ENCODE results near the gene MYBPH. TPM values are rescaled to one million over a fixed set of nuclear protein-coding genes. Genes with fewer than 3 reads are reported as not detected.

Gene MYBPH
- total RNA-seq, 1 experiment from 2014 or later, result 25.9 TPM

GRCh38 chr1:203180611-203181330 is 5.1 kb upstream of the MYBPH start:
- intact Hi-C loops (cut with micrococcal nuclease; ENCODE audit: unreplicated experiment), result no loop called here
- H3K27me3 Mint-ChIP-seq (ENCODE audit: insufficient read depth, unreplicated experiment), result no peaks in the 10 kb centered on the region
- H3K4me3 ChIP-seq (ENCODE audit: low read depth, low read length), result no peak overlapping the region
- DNase-seq, result no peak
- H3K4me3 Mint-ChIP-seq (ENCODE audit: unreplicated experiment), result no peak overlapping the region
- H3K36me3 ChIP-seq (ENCODE audit: control insufficient read depth, insufficient read depth, low read length), result no peaks in the 10 kb centered on the region
- peaks cover 60% of the 10 kb centered on the region for H3K4me1 Mint-ChIP-seq (ENCODE audit: low read depth, unreplicated experiment)
- POLR2A ChIA-PET, result no interaction called here
- TF ChIP-seq CTCF (IDR thresholded peaks at IDR 0.05; ENCODE audit: insufficient read depth in 1 of 2, low read depth in 1 of 2, low read length in 1 of 2, severe bottlenecking in 1 of 2, unreplicated experiment in 1 of 2), result no peak
- no peaks in the 10 kb centered on the region for H3K27me3 ChIP-seq (replicated peaks; ENCODE audit: control insufficient read depth, insufficient read depth, low read length)
- no peaks in the 10 kb centered on the region for H3K9me3 ChIP-seq
- H3K4me1 ChIP-seq, result peaks cover 67% of the 10 kb centered on the region
- BruUV-seq (replicated peaks), result no TSS peak
- CTCF ChIA-PET, result interaction anchor here (1.4 kb wide), 1 partner anchor 35 kb away, joined by 5 read pairs; no protein-coding TSS in a partner anchor
- peak overlapping the region; percentile 95 for H3K27ac Mint-ChIP-seq (ENCODE audit: unreplicated experiment)
- no peaks in the 10 kb centered on the region for H3K9me3 Mint-ChIP-seq (ENCODE audit: unreplicated experiment)
- H3K36me3 Mint-ChIP-seq (ENCODE audit: insufficient read depth, unreplicated experiment), result peaks cover 81% of the 10 kb centered on the region

GRCh38 chr1:203179667-203180005 is 4.0 kb upstream of the MYBPH start:
- H3K4me3 Mint-ChIP-seq (ENCODE audit: unreplicated experiment), result no peak overlapping the region
- H3K36me3 Mint-ChIP-seq (ENCODE audit: insufficient read depth, unreplicated experiment), result peaks cover 83% of the 10 kb centered on the region
- DNase-seq, result no peak
- H3K4me1 Mint-ChIP-seq (ENCODE audit: low read depth, unreplicated experiment), result peaks cover 59% of the 10 kb centered on the region
- H3K9me3 Mint-ChIP-seq (ENCODE audit: unreplicated experiment), result no peaks in the 10 kb centered on the region
- BruUV-seq (replicated peaks), result no TSS peak
- Histone ChIP-seq H3K27me3 (replicated peaks; ENCODE audit: control insufficient read depth, insufficient read depth, low read length) (no peaks in the 10 kb centered on the region), H3K4me1 (peaks cover 66% of the 10 kb centered on the region), H3K4me3 (ENCODE audit: low read depth, low read length) (no peak overlapping the region), H3K9me3 (no peaks in the 10 kb centered on the region), H3K36me3 (ENCODE audit: control insufficient read depth, insufficient read depth, low read length) (no peaks in the 10 kb centered on the region)
- no peaks in the 10 kb centered on the region for H3K27me3 Mint-ChIP-seq (ENCODE audit: insufficient read depth, unreplicated experiment)
- TF ChIP-seq CTCF (IDR thresholded peaks at IDR 0.05; ENCODE audit: insufficient read depth in 1 of 2, low read depth in 1 of 2, low read length in 1 of 2, severe bottlenecking in 1 of 2, unreplicated experiment in 1 of 2), result no peak
- ChIA-PET POLR2A (interaction anchor here (1.6 kb wide), 1 partner anchor 8 kb away, joined by 7 read pairs; no protein-coding TSS in a partner anchor), CTCF (interaction anchor here (1.4 kb wide), 2 partner anchors 36 to 62 kb away, joined by 5 to 6 read pairs; no protein-coding TSS in a partner anchor)
- peak overlapping the region; percentile 95 for H3K27ac Mint-ChIP-seq (ENCODE audit: unreplicated experiment)
- intact Hi-C loops (cut with micrococcal nuclease; ENCODE audit: unreplicated experiment), result no loop called here

GRCh38 chr1:203178821-203179666 is 3.4 kb upstream of the MYBPH start:
- CTCF ChIA-PET, result interaction anchor here (0.6 to 1.9 kb wide), 6 partner anchors 9 to 138 kb away, joined by 3 to 10 read pairs (median 6); no protein-coding TSS in a partner anchor
- Histone ChIP-seq H3K9me3 (no peaks in the 10 kb centered on the region), H3K4me3 (ENCODE audit: low read depth, low read length) (no peak overlapping the region), H3K27me3 (replicated peaks; ENCODE audit: control insufficient read depth, insufficient read depth, low read length) (no peaks in the 10 kb centered on the region), H3K4me1 (peaks cover 66% of the 10 kb centered on the region), H3K36me3 (ENCODE audit: control insufficient read depth, insufficient read depth, low read length) (no peaks in the 10 kb centered on the region)
- Mint-ChIP-seq H3K4me1 (ENCODE audit: low read depth, unreplicated experiment) (peaks cover 59% of the 10 kb centered on the region), H3K27me3 (ENCODE audit: insufficient read depth, unreplicated experiment) (no peaks in the 10 kb centered on the region), H3K36me3 (ENCODE audit: insufficient read depth, unreplicated experiment) (peaks cover 78% of the 10 kb centered on the region), H3K9me3 (ENCODE audit: unreplicated experiment) (no peaks in the 10 kb centered on the region), H3K27ac (ENCODE audit: unreplicated experiment) (peak overlapping the region; percentile 95), H3K4me3 (ENCODE audit: unreplicated experiment) (peak overlapping the region; percentile 65)
- POLR2A ChIA-PET, result interaction anchor here (1.6 kb wide), 1 partner anchor 9 kb away, joined by 7 read pairs; no protein-coding TSS in a partner anchor
- BruUV-seq (replicated peaks), result TSS peak; percentile 43
- no peak for DNase-seq
- TF ChIP-seq CTCF (IDR thresholded peaks at IDR 0.05; ENCODE audit: insufficient read depth in 1 of 2, low read depth in 1 of 2, low read length in 1 of 2, severe bottlenecking in 1 of 2, unreplicated experiment in 1 of 2), result no peak
- intact Hi-C loops (cut with micrococcal nuclease; ENCODE audit: unreplicated experiment), result loop anchor here (1.0 kb wide), 3 partner anchors 9 to 37 kb away; no protein-coding TSS in a partner anchor

Data from Caco-2 (cell line).